ENCODE data around the gene ADCY4. TPM values are rescaled to one million over a fixed set of nuclear protein-coding genes. Genes with fewer than 3 reads are reported as not detected.

Gene ADCY4
- total and polyA plus RNA-seq, 2 of the 8 experiments (the other 6 are each of a cell fraction or from before 2014, with no cell fraction given), result 0.27 to 0.35 TPM

DNA sequence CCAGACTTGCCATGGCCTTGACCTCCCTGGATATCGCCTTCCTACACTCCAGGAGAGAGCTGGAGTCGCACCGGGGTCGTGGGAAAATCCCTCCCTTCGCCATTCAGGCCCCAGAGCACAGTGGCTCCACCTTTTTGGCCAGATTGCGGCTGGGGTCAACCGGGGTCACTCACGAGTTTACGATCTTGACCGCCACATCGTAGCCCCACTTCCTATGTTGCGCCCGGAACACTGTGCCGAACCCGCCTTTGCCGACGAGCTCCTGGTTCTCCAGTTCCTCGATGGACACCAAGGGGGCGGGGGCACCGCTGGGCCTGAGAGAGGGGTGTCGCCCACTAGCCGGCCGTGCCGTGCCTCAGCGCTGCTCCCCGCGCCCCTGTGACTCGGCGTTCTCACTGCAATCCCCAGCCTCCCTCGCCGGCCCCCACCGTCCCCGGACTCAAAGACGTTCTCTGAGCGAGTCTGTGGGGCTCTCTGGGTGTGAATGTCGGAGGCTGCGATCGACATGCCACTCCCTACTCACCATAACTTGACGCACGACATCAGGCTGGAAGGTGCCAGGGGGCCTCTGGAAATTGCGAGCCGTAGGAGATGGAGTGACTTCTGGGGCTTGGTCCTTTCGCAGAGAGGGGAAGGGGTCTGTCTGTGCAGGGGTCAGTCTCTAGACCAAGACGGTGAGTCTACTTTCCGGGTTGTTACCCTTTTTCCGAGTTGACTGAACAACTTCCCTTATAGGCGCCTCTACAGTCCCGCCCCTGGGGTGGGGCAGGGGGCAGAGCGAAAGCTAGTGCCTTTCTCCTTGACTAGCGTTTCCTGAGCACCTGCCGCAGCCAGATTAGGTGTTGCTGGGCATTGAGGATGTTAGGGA is 4.6 kb upstream of the ADCY4 start, which contains the start of gene RIPK3 (continued):
- no peak for TF ChIP-seq CBX8 (IDR thresholded peaks at IDR 0.05; ENCODE audit: borderline replicate concordance, low read depth, low read length)
- no peak for TF ChIP-seq SRF (IDR thresholded peaks at IDR 0.05; ENCODE audit: low read depth, low read length)
- no peak for TF ChIP-seq BCL11A (IDR thresholded peaks at IDR 0.05; ENCODE audit: low read depth in 2 of 2, low read length in 2 of 2)
- no peak for TF ChIP-seq SP2 (IDR thresholded peaks at IDR 0.05; ENCODE audit: low read length)
- 0 out of 2 replicates have a peak, but pooled peaks have one; percentile 32 for TF ChIP-seq TAF1 (IDR thresholded peaks at IDR 0.05; ENCODE audit: low read depth, low read length)
- TF ChIP-seq JUND (IDR thresholded peaks at IDR 0.05; ENCODE audit: low read length), result no peak
- no peak for TF ChIP-seq HDAC6 (IDR thresholded peaks at IDR 0.05; ENCODE audit: low read depth, low read length)
- TF ChIP-seq CEBPB (IDR thresholded peaks at IDR 0.05; ENCODE audit: low read depth, low read length), result no peak
- no peak for TF ChIP-seq KDM1A (IDR thresholded peaks at IDR 0.05; ENCODE audit: borderline replicate concordance, low read length)
- TF ChIP-seq CHD1 (IDR thresholded peaks at IDR 0.05; ENCODE audit: low read depth, low read length), result no peak
- TF ChIP-seq KDM5A (IDR thresholded peaks at IDR 0.05; ENCODE audit: low read length), result no peak
- TF ChIP-seq, protein P1, sequence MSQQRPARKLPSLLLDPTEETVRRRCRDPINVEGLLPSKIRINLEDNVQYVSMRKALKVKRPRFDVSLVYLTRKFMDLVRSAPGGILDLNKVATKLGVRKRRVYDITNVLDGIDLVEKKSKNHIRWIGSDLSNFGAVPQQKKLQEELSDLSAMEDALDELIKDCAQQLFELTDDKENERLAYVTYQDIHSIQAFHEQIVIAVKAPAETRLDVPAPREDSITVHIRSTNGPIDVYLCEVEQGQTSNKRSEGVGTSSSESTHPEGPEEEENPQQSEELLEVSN (IDR thresholded peaks at IDR 0.05), result 0 out of 2 replicates have a peak, but pooled peaks have one; percentile 23
- TF ChIP-seq ASH2L (IDR thresholded peaks at IDR 0.05; ENCODE audit: low read length), result peak; percentile 55
- no peak for TF ChIP-seq SAP30 (IDR thresholded peaks at IDR 0.05; ENCODE audit: insufficient read depth, insufficient replicate concordance, low read length)
- no peak for TF ChIP-seq SIRT6 (IDR thresholded peaks at IDR 0.05; ENCODE audit: low read length)
- TF ChIP-seq, protein P2, sequence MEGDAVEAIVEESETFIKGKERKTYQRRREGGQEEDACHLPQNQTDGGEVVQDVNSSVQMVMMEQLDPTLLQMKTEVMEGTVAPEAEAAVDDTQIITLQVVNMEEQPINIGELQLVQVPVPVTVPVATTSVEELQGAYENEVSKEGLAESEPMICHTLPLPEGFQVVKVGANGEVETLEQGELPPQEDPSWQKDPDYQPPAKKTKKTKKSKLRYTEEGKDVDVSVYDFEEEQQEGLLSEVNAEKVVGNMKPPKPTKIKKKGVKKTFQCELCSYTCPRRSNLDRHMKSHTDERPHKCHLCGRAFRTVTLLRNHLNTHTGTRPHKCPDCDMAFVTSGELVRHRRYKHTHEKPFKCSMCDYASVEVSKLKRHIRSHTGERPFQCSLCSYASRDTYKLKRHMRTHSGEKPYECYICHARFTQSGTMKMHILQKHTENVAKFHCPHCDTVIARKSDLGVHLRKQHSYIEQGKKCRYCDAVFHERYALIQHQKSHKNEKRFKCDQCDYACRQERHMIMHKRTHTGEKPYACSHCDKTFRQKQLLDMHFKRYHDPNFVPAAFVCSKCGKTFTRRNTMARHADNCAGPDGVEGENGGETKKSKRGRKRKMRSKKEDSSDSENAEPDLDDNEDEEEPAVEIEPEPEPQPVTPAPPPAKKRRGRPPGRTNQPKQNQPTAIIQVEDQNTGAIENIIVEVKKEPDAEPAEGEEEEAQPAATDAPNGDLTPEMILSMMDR (IDR thresholded peaks at IDR 0.05; ENCODE audit: control extremely low read depth in 1 of 3, insufficient read depth in 1 of 3, low read depth in 1 of 3, low read length in 3 of 3), result no peak
- TF ChIP-seq SUZ12 (IDR thresholded peaks at IDR 0.05; ENCODE audit: low read length), result peak; percentile 70
- no peak for TF ChIP-seq CREB1 (IDR thresholded peaks at IDR 0.05)
- TF ChIP-seq TAF7 (optimal IDR thresholded peaks at IDR 0.05; ENCODE audit: borderline replicate concordance, low read depth, low read length), result no peak
- TF ChIP-seq JUN (IDR thresholded peaks at IDR 0.05; ENCODE audit: low read depth, low read length), result no peak
- peak; percentile 76 for TF ChIP-seq KDM4A (IDR thresholded peaks at IDR 0.05; ENCODE audit: low read depth, low read length, severe bottlenecking)
- TF ChIP-seq YY1 (IDR thresholded peaks at IDR 0.05; ENCODE audit: low read depth, low read length), result no peak
